Ectodermal cell (in vitro differentiated cells): ENCODE measurements around the gene ANXA4.
"Not testable (repeated sequence)": the region's sequence is repeated elsewhere in the genome, so short reads cannot be mapped to it uniquely, and the experiment has no call there.

Source experiments
- H3K27ac ChIP-seq: 2 replicates; pipeline ENCODE4 v1.7.0; 2013; ENCODE audit warnings: mild to moderate bottlenecking, low read depth, low read length; ENCODE audit not compliant: insufficient read depth, poor library complexity, severe bottlenecking
- H3K27me3 ChIP-seq: 2 replicates; pipeline ENCODE4 v1.7.0; 2013; ENCODE audit warnings: mild to moderate bottlenecking, low read length; ENCODE audit not compliant: insufficient read depth, control insufficient read depth, poor library complexity, severe bottlenecking
- H3K36me3 ChIP-seq: one replicate; pipeline ENCODE4 v1.7.0; 2013; ENCODE audit warnings: low read length; ENCODE audit not compliant: control insufficient read depth, insufficient read depth
- H3K4me1 ChIP-seq: one replicate; pipeline ENCODE4 v1.7.0; 2013; ENCODE audit warnings: low read length; ENCODE audit not compliant: control insufficient read depth, insufficient read depth
- H3K4me3 ChIP-seq: 2 replicates; pipeline ENCODE4 v1.7.0; 2013; ENCODE audit warnings: low read depth, low read length, control low read depth; ENCODE audit not compliant: insufficient read depth
- H3K9me3 ChIP-seq: 2 replicates; pipeline ENCODE4 v1.7.0; 2013; ENCODE audit warnings: mild to moderate bottlenecking, low read length, moderate library complexity; ENCODE audit not compliant: control insufficient read depth
- whole genome bisulfite sequencing, 2 experiments: methylation state at CpG; one replicate each; pipeline ENCODE4 v1.1.7; 2013; ENCODE audit warnings: missing lambda C conversion rate in 2 of 2; 5-methylcytosine and 5-hydroxymethylcytosine counted together

Gene ANXA4

DNA sequence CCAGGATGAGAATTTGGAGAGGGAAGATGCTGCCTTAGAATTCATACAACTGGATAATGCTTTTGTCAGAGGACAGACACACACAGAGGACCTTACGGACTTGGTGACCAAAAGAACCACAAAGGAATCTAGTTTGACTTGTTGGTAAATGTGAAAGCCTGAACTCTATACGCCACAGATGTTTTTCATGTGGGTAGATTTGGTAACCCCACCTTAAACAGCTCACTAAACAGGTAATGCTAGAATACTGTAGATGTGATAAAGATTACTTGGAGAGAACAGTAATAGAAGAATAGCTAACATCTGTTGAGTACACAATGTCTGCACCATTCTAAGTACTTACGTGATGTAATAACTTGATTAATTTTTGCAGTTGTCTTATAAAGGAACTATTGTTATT, 24.1 kb downstream of the ANXA4 start:
- Histone ChIP-seq H3K4me1 (no peaks in the 10 kb centered on the region), H3K4me3 (no peak overlapping the region), H3K36me3 (no peaks in the 10 kb centered on the region), H3K9me3 (no peaks in the 10 kb centered on the region), H3K27me3 (no peaks in the 10 kb centered on the region), H3K27ac (no peak overlapping the region)
- WGBS, 2 experiments: 93 to 98% methylated on average over 3 of the region's 3 CpGs

- WGBS, 2 experiments: 96 to 97% methylated on average over 3 of the region's 3 CpGs
- Histone ChIP-seq H3K27me3 (no peaks in the 10 kb centered on the region), H3K27ac (no peak overlapping the region), H3K36me3 (no peaks in the 10 kb centered on the region), H3K9me3 (no peaks in the 10 kb centered on the region), H3K4me1 (no peaks in the 10 kb centered on the region), H3K4me3 (no peak overlapping the region)
Measured at GRCh38 chr2:69767034-69767433, 25.1 kb downstream of the ANXA4 start.

GRCh38 chr2:69768235-69768634, 26.3 kb downstream of the ANXA4 start:
- H3K36me3 ChIP-seq: no peaks in the 10 kb centered on the region
- H3K4me1 ChIP-seq: no peaks in the 10 kb centered on the region
- H3K4me3 ChIP-seq: no peak overlapping the region
- 95 to 96% methylated on average over 5 of the region's 5 CpGs for WGBS, 2 experiments
- H3K27ac ChIP-seq: no peak overlapping the region
- no peaks in the 10 kb centered on the region for H3K9me3 ChIP-seq
- H3K27me3 ChIP-seq: no peaks in the 10 kb centered on the region

- Histone ChIP-seq H3K9me3 (no peaks in the 10 kb centered on the region), H3K4me3 (no peak overlapping the region), H3K36me3 (no peaks in the 10 kb centered on the region), H3K27ac (no peak overlapping the region), H3K27me3 (no peaks in the 10 kb centered on the region), H3K4me1 (no peaks in the 10 kb centered on the region)
- WGBS, 2 experiments: 97 to 100% methylated on average over 2 of the region's 2 CpGs
Measured at GRCh38 chr2:69768789-69769188, 26.9 kb downstream of the ANXA4 start.

DNA sequence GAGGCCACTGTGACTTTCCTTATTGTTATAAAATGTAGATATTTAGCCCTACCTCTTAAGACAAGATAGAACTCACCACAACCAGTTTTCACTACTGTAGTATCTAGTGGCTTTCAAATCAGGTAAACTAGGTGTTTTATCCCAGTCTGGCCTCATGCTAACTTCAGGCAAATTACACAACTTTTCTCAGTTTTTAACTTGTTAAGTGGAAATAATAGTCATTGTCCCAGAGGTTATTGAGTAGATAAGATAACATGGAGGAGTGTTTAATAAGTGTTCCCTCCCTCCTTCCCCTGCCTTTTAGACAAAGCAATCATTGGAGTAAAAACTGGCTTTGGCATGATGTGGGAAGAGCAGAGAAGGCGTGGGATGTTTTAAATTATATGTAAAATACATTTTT, 27.3 kb downstream of the ANXA4 start:
- 100% methylated on average over 1 of the region's 1 CpG; no CpG with 5 or more reads in 1 of the 2 experiments for WGBS, 2 experiments
- no peaks in the 10 kb centered on the region for H3K4me1 ChIP-seq
- no peaks in the 10 kb centered on the region for H3K36me3 ChIP-seq
- H3K27me3 ChIP-seq: no peaks in the 10 kb centered on the region
- H3K9me3 ChIP-seq: no peaks in the 10 kb centered on the region
- no peak overlapping the region for H3K4me3 ChIP-seq
- H3K27ac ChIP-seq: no peak overlapping the region

DNA sequence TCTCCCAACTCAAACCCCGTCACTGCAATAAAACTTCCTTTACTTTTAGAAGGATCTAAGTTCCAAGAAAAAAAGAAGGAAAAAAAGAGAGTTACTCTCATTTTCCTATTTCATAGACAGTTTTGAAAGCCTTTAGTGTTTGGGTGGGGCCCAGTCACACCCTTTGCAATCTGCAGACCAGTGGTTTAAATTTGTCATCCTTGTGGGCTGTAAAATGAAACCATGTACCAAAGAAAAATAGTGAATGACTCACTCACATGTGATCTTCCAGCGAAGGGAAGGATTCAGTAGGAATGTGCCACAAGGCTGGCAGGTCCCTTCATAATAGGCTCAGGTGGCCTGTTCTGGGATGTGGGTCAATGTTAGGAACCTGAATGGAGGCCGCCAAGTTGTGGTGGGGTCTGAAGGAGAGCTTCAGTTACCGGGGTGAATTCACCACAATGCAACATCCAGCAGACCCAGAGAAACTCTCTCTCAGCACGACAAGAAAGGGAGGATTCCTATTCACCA, 28.3 kb downstream of the ANXA4 start:
- H3K27ac ChIP-seq: no peak overlapping the region
- H3K27me3 ChIP-seq: no peaks in the 10 kb centered on the region
- WGBS, 2 experiments: 91 to 94% methylated on average over 5 of the region's 5 CpGs
- no peaks in the 10 kb centered on the region for H3K9me3 ChIP-seq
- H3K36me3 ChIP-seq: no peaks in the 10 kb centered on the region
- H3K4me3 ChIP-seq: no peak overlapping the region
- H3K4me1 ChIP-seq: no peaks in the 10 kb centered on the region

DNA sequence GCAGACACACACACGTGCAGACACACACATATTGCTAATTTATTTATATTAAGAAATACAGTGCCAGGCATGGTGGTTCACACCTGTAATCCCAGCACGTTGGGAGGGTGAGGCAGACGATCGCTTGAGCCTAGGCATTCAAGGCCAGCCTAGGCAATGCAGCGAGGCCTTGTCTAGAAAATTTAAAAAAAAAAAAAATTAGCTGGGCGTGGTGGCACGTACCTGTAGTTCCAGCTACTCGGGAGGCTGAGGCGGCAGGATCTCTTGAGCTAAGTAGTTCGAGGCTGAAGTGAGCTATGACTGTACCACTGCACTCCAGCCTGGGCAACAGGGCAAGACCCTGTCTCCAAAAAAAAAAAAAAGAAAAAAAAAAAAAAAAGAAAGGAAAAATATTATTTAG, 28.8 kb downstream of the ANXA4 start:
- 91 to 96% methylated on average over 10 of the region's 10 CpGs for WGBS, 2 experiments
- H3K27me3 ChIP-seq: no peaks in the 10 kb centered on the region
- no peaks in the 10 kb centered on the region for H3K9me3 ChIP-seq
- no peak overlapping the region for H3K4me3 ChIP-seq
- H3K36me3 ChIP-seq: no peaks in the 10 kb centered on the region
- H3K27ac ChIP-seq: no peak overlapping the region
- no peaks in the 10 kb centered on the region for H3K4me1 ChIP-seq

- Histone ChIP-seq H3K36me3 (no peaks in the 10 kb centered on the region), H3K4me1 (no peaks in the 10 kb centered on the region), H3K27me3 (no peaks in the 10 kb centered on the region), H3K4me3 (no peak overlapping the region), H3K27ac (no peak overlapping the region), H3K9me3 (no peaks in the 10 kb centered on the region)
- WGBS, 2 experiments: 83 to 100% methylated on average over 1 of the region's 1 CpG
Measured at GRCh38 chr2:69771461-69771860, 29.5 kb downstream of the ANXA4 start.

DNA sequence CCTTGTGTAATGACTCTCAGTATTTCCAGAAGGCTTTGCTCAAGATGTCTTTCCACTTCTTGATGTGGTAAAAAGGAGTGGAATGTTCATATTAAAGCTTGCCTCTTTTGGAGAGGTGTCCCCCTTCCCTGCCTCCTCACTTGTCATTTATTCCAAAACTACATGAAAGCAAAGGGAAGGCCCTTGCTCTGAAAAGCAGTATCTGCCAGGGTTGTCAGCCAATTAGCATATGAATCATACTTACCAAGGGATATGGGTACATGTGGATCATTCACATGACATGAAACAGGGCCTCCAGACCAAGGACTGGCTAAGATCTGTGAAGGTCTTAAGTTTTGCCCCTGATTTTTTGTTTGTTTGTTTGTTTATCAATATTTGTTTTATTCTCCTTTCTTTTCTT, 31.3 kb downstream of the ANXA4 start:
- H3K27ac ChIP-seq: no peak overlapping the region
- no peak overlapping the region for H3K4me3 ChIP-seq
- no peaks in the 10 kb centered on the region for H3K9me3 ChIP-seq
- no peaks in the 10 kb centered on the region for H3K27me3 ChIP-seq
- no peaks in the 10 kb centered on the region for H3K36me3 ChIP-seq
- H3K4me1 ChIP-seq: no peaks in the 10 kb centered on the region

DNA sequence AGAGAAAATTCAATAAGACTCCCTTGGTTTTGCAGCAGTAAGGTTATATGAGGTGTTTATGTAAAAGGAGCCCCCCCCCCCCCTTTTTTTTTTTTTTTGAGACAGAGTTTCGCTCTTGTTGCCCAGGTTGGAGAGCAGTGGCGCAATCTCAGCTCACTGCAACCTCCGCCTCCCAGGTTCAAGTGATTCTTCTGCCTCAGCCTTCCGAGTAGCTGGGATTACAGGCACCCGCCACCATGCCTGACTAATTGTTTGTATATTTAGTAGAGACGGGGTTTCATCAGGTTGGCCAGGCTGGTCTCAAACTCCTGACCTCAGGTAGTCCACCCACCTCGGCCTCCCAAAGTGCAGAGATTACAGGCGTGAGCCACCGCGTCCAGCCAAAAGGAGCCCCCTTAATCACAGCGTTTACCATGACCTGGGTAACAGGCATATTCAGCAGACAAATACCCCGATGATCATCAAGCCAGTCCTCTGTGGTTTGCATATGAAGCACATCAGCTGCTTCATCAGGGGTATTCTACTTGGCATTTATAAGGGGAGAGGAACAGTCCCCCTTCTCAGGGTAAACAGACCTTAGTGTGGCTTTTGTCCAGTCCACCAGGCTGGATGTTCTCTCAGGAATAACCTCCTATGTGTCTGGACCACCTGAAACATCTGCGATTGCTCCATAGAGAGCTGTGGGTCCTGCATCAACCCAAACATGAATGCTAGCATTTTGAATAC, 32.5 kb downstream of the ANXA4 start:
- not testable (repeated sequence) for H3K27ac ChIP-seq, H3K36me3 ChIP-seq, H3K4me3 ChIP-seq, H3K27me3 ChIP-seq, H3K9me3 ChIP-seq, H3K4me1 ChIP-seq
- WGBS, 2 experiments: 94% methylated on average over 13 of the region's 13 CpGs
